ENCODE data around the gene CPEB4.

The CPEB4 gene

GRCh38 chr5:173953528-173954090 is 65.5 kb downstream of the CPEB4 start:
- DNase-seq, result no peak

DNA sequence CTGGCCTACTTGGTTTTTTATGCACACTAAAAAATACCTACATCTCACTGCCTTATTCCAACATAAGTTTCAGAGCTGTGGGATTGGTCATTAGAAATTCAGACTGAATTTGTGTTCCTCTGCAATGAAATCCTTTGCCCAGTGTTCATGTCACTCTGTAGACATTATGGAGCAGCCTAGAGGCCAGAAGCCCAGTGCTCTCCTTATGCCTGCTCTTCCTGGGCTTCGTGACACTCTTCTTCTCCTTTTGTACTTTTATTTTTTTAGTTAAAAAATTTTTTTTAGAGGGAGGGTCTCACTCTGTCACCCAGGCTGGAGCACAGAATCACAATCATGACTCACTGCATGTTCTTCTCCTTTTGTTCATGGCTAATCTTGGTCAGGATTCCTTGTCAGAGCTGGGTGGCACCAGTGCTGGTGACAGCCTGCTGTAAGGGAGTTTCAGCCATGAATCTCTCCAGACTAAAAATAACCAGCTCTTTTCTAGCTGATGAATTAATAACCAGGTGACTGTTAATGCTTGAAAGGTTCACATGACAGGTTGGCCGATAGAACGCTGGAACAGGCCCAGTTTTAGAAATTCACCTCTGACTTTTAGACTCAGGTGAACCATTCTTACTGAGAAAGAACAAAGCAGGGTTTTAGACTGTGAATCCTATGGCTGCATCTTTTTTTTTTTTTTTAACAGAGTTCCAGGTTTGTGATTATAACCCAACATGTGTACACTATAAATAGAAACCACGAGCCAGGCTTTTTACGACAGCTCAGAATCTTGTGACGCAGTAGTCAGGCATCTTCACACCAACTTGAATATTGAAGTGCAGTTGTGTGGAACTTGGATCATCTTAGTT is 66.7 kb downstream of the CPEB4 start:
- DNase-seq, result no peak

DNA sequence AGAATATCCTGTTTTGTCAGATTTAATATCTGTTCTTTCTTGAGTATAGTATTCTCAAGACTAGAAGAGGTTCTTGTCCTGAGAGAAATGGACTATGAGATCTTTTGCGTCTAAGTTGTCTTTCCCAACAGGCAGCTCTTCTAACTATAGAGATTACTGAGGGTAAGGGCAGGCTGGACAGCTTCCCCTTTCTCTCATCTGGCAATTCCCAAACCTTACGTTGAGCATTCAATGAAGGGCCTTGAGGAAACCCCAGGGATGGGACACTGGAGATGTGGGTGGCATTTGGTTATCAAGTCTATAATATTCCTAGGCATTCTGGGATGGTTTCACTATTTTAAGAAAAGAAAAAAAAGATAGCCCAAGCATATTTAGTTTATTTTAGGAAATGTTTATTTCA is 72.8 kb downstream of the CPEB4 start:
- DNase-seq, result no peak

DNA sequence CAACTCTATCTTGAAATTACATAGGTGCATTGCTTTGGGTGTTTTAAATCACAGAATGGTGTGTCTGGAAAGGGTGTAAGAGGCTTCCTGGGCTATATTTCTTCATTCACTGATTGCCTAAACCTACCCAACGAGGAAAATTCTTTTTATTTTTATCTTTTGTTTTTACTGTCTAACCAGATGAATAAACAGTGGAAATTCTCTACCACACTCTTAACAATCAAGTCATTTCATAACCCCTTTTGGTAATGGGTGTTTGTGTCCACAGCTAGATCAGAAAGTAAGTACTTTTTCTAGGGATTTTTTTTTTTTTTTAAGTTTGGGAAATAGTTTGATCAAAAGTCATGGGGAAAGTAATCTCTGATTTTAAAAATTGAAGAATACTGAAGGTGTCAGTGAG is 73.3 kb downstream of the CPEB4 start:
- DNase-seq, result no peak

DNA sequence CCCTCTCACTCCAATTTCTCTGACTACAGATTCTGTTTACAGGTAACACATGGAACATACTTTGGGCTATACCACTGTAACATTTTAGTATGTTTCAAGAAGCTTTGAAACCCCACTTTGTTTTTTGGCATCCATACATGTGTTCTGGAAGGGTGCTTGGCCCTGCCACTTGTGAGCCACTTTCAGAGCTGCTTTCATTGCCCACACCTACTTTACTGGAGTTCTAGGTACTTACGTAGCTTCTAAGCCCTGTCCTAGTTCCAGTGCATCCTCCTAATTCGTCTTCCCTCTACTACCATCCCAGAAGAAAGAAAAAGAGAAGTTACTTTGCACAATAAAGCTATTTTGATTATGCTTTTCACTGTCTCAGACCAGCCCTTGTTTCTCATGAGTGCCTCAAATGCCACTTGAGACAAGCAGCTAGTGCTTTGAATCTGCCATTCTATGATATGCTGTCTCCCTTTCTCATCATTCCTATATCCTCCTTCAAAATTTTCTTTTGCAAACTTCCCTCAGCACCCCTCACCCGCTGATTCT is 74.4 kb downstream of the CPEB4 start:
- no peak for DNase-seq

GRCh38 chr5:173963182-173963838 is 75.2 kb downstream of the CPEB4 start:
- no peak for DNase-seq

DNA sequence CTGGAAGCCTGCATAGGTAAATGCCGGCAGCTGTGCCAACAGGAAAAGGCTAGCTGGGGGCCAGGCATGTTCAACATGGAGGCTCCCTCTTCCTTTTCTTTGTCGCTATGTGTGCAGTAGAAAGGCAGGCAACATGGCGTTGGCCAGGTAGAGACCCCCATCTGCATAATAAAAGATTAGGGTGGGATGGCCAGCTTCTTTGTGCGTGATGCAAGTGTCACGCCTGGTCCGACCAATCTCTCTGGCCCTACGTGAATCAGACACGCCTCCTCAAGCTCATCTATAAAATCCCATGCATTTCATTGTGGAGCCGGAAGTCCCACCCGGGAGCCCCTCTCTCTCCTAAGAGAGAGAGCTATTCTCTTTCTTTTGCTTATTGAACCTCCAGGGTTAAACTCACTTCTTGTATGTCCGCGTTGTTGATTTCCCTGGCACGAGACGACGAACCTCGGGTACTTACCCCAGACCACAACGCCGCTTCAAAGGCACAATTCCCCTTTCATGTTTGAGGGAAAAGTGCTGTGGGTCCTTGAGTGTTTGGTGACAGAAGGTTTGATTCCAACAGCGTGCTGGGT is 75.8 kb downstream of the CPEB4 start:
- DNase-seq, result no peak

- DNase-seq, result no peak
Observed at GRCh38 chr5:173964506-173964905, 76.4 kb downstream of the CPEB4 start.

- no peak for DNase-seq
Observed at GRCh38 chr5:173967241-173967640, 79.1 kb downstream of the CPEB4 start.

DNA sequence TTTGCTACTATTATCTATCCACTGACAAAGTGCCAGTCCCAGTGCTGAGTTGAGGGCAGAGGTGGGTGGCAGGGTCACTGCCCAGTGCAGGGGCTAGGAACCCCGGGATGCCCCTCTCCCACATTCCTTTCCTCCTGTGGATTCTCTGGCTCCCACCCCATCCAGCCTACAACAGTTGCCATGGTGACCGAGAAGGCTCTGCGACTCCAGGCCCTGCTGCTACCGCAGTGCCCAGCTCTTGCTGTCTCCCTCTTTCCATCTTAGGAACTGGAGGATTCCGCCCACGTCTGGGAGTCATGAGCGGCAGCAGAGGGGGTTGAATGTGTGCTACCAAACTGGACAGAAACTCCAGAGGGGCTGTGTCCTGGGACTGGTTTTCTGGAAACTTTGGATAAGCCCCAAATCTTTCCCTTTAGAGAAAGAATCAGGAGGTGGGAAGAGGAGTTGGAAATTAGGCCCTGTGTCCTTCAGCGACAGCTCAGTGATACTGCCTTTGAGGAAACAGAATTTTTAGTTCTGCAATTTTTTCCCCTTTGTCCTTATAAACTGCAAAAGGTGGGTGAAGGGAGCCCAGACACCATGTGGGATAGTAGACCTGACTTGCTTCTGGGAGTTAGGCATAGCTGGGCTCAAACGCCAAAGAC is 80.1 kb downstream of the CPEB4 start:
- DNase-seq, result no peak

DNA sequence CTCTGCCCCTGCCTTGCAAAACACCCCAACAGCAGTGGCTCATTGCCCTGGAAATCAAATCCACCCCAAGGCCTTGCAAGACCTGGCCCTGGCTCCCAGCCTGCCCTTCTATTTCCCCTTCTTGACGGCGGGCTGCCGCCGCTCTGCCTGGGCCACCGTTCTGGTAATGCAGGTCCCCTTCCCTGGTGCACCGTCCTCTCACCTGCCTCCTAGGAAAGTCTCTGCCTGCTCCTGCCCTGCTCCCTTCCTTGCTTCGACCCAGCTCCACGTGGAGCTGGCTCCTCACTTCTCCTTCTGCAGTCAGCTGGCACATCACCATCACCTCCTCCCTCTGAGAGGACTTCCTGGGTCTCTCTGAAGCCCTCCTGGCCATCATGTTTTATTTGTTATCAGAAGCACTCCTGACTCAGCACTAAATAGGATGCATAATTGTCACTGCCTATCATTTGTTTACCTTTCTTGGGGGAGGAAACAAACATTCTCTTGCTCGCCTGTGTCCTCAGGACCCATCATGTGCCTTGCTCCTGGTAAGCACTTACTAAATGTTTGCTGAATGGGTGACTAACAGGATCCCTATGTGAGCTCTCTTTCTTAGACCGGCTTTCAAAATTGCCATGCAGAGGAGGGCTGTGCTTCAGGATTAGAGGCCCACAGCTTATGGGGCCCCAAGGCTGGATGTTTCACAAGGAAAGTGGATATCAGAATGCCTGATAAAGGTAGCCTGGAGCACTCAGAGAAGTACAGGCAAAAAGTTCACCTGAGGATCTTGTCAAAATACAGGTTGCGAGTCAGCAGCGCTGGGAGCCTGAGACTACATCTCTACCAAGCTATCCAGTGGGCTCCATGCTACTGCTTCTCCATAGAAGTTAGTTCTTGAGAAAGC is 81.3 kb downstream of the CPEB4 start:
- no peak for DNase-seq

GRCh38 chr5:173970878-173971650 is 82.9 kb downstream of the CPEB4 start:
- DNase-seq, result no peak

- DNase-seq, result no peak
Observed at GRCh38 chr5:173971681-173972345, 83.7 kb downstream of the CPEB4 start.

DNA sequence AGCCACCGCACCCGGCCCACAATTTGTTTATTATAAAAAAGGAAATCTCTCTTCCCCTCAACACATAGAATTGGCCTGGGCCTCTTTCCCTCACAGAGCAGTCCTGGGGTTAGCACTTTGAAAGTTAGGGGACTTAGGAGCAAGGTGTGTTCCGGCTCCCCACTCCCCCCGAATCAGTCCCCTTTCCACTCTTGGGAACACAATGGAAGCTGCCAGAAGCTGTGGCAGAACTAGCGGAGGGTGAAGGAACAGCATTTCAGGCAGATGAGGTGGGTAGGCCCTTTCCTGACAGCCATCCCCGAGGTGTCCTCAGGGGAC is 84.4 kb downstream of the CPEB4 start:
- no peak for DNase-seq

- DNase-seq, result peak; percentile 89
Observed at GRCh38 chr5:173972925-173973615, 84.9 kb downstream of the CPEB4 start.

GRCh38 chr5:173973616-173973969 is 85.4 kb downstream of the CPEB4 start:
- no peak for DNase-seq

- no peak for DNase-seq
Observed at GRCh38 chr5:173974688-173975239, 86.6 kb downstream of the CPEB4 start.

- DNase-seq, result no peak
Observed at GRCh38 chr5:173981185-173981761, 93.1 kb downstream of the CPEB4 start.

DNA sequence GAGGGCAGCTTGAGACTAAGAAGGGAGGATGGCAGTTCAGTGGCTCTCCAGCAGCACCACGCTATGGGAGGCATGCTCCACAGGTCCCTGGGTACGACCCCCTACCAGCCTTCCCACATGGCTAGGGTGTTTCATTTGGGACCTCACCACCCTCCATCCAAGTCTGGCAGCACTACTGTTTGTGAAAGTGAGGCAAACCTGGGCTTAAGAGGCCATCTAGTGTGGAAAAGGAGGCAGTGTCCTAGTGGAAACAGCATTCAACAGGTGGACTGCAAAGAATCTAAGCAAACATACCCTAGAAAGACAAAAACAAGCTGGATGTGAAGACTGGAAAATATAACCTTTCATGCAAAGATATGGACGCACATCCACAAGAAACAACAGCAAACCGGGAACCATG is 96.1 kb downstream of the CPEB4 start:
- DNase-seq, result no peak

All from activated effector memory CD4-positive, alpha-beta T cell treated with anti-CD3 and anti-CD28 coated beads, Interleukin-2, amount 50 U/mL, for 16 hours (primary cell).